IMR-90 (cell line): ENCODE data around the gene LRRC8E. TPM values are rescaled to one million over a fixed set of nuclear protein-coding genes. Genes with fewer than 3 reads are reported as not detected.

Experiments used
- ATAC-seq: fragments of 200-7000 bp; cut with Tn5 transposase; 2 replicates; pipeline ENCODE4 v1.9.1; 2020; ENCODE audit warnings: low read depth, mild to moderate bottlenecking, moderate library complexity
- BruUV-seq: library from RNA; stranded (reverse); fragments of 400-500 nt; replicated peaks from 2 replicates; lab custom pipeline; 2021; lab: Mats Ljungman, UMichigan
- CTCF ChIA-PET: fragments of 300-600 bp; formaldehyde crosslinking; extraction: SDS; loops from one replicate; lab custom pipeline; 2021; ENCODE audit warnings: antibody characterized with exemption; lab: Yijun Ruan, JAX
- POLR2A ChIA-PET: fragments of 300-600 bp; sonication (Branson Sonifier 250); formaldehyde crosslinking; loops from one replicate; lab custom pipeline; 2022; ENCODE audit warnings: antibody characterized with exemption; ENCODE audit not compliant: unreplicated experiment; lab: Charles Lee
- DNase-seq: peaks from one replicate; pipeline ENCODE4 v3.0.0; 2013
- H2AFZ ChIP-seq: replicated peaks from 2 replicates; pipeline ENCODE3; 2013; ENCODE audit warnings: low read length, mild to moderate bottlenecking; ENCODE audit not compliant: poor library complexity
- H2AK5ac ChIP-seq: 2 replicates; pipeline ENCODE4 v1.6.1; 2013; ENCODE audit warnings: low read depth, low read length, inconsistent platforms
- H2AK9ac ChIP-seq: replicated peaks from 2 replicates; pipeline ENCODE3; 2013; ENCODE audit warnings: mild to moderate bottlenecking, low read depth, low read length, moderate library complexity; ENCODE audit not compliant: poor library complexity
- H2BK120ac ChIP-seq: 2 replicates; pipeline ENCODE4 v1.6.1; 2013; ENCODE audit warnings: low read depth, low read length, inconsistent platforms
- H2BK15ac ChIP-seq: 3 replicates; pipeline ENCODE4 v1.6.1; 2013; ENCODE audit warnings: low read depth, low read length, inconsistent platforms
- H2BK20ac ChIP-seq: 2 replicates; pipeline ENCODE4 v1.6.1; 2013; ENCODE audit warnings: low read depth, mild to moderate bottlenecking, inconsistent platforms, low read length, moderate library complexity
- H2BK5ac ChIP-seq: 2 replicates; pipeline ENCODE4 v1.6.1; 2013; ENCODE audit warnings: mild to moderate bottlenecking, low read depth, low read length, inconsistent platforms; ENCODE audit not compliant: poor library complexity, severe bottlenecking
- H3K14ac ChIP-seq: replicated peaks from 2 replicates; pipeline ENCODE4 v1.6.1; 2013; ENCODE audit warnings: low read depth, low read length, inconsistent platforms
- H3K18ac ChIP-seq: 2 replicates; pipeline ENCODE4 v1.6.1; 2013; ENCODE audit warnings: low read depth, low read length, control low read depth
- H3K23ac ChIP-seq: 2 replicates; pipeline ENCODE4 v1.6.1; 2013; ENCODE audit warnings: low read depth, low read length, inconsistent platforms
- H3K27ac ChIP-seq: 2 replicates; pipeline ENCODE4 v1.5.1; 2013; ENCODE audit warnings: mild to moderate bottlenecking, control low read depth, low read length; ENCODE audit not compliant: insufficient read depth
- H3K27me3 ChIP-seq: 2 replicates; pipeline ENCODE4 v1.6.1; 2013; ENCODE audit warnings: low read length; ENCODE audit not compliant: control insufficient read depth, insufficient read depth
- H3K36me3 ChIP-seq: 2 replicates; pipeline ENCODE4 v1.6.1; 2013; ENCODE audit warnings: low read length, mixed read lengths; ENCODE audit not compliant: control insufficient read depth, insufficient read depth
- H3K4ac ChIP-seq: 2 replicates; pipeline ENCODE4 v1.6.1; 2013; ENCODE audit warnings: low read depth, low read length, inconsistent platforms
- H3K4me1 ChIP-seq: 2 replicates; pipeline ENCODE4 v1.6.1; 2013; ENCODE audit warnings: low read length, mixed read lengths; ENCODE audit not compliant: control insufficient read depth, insufficient read depth
- H3K4me2 ChIP-seq: 2 replicates; pipeline ENCODE4 v1.6.1; 2013; ENCODE audit warnings: low read depth, mild to moderate bottlenecking, control low read depth, low read length, moderate library complexity
- H3K4me3 ChIP-seq: 2 replicates; pipeline ENCODE4 v1.5.1; 2013; ENCODE audit warnings: low read depth, mild to moderate bottlenecking, control low read depth, low read length, moderate library complexity; ENCODE audit not compliant: insufficient read depth
- H3K56ac ChIP-seq: 2 replicates; pipeline ENCODE4 v1.6.1; 2013; ENCODE audit warnings: low read length, inconsistent platforms; ENCODE audit not compliant: insufficient read depth; ENCODE audit errors: extremely low read depth
- H3K79me1 ChIP-seq, 2 experiments: 2 replicates each; pipeline ENCODE4 v1.6.1; 2013; ENCODE audit warnings: low read length in 2 of 2, inconsistent platforms in 1 of 2, low read depth in 1 of 2
- H3K9ac ChIP-seq: 2 replicates; pipeline ENCODE4 v1.6.1; 2013; ENCODE audit warnings: low read depth, low read length, control low read depth
- H3K9me1 ChIP-seq: 2 replicates; pipeline ENCODE4 v1.6.1; 2013; ENCODE audit warnings: low read length, inconsistent platforms; ENCODE audit not compliant: insufficient read depth
- H3K9me3 ChIP-seq: 2 replicates; pipeline ENCODE4 v1.6.1; 2013; ENCODE audit warnings: low read length; ENCODE audit not compliant: control insufficient read depth, insufficient read depth
- H4K20me1 ChIP-seq: 2 replicates; pipeline ENCODE4 v1.6.1; 2013; ENCODE audit warnings: low read length, inconsistent platforms; ENCODE audit not compliant: insufficient read depth
- H4K5ac ChIP-seq: 2 replicates; pipeline ENCODE4 v1.6.1; 2013; ENCODE audit warnings: mild to moderate bottlenecking, low read depth, low read length, control low read depth
- H4K8ac ChIP-seq, 2 experiments: 2 replicates each; pipeline ENCODE4 v1.6.1; 2013; ENCODE audit warnings: low read depth in 2 of 2, low read length in 2 of 2, control low read depth in 1 of 2, inconsistent platforms in 1 of 2
- H4K91ac ChIP-seq: 2 replicates; pipeline ENCODE4 v1.6.1; 2013; ENCODE audit warnings: low read depth, low read length, inconsistent platforms; ENCODE audit not compliant: insufficient read depth
- BHLHE40 ChIP-seq: fragments of 150-350 bp; IDR thresholded peaks from 2 replicates; pipeline ENCODE4 v1.6.1; 2016; ENCODE audit warnings: mild to moderate bottlenecking, low read depth, low read length
- CEBPB ChIP-seq: IDR thresholded peaks from 2 replicates; pipeline ENCODE4 v1.6.1; 2012; ENCODE audit warnings: low read depth, low read length, improper control_type of control experiment
- CHD1 ChIP-seq: IDR thresholded peaks from 2 replicates; pipeline ENCODE4 v1.6.1; 2012; ENCODE audit warnings: low read depth, low read length, improper control_type of control experiment
- MAFK ChIP-seq: IDR thresholded peaks from 2 replicates; pipeline ENCODE4 v1.6.1; 2012; ENCODE audit warnings: low read depth, low read length, improper control_type of control experiment
- RAD21 ChIP-seq: IDR thresholded peaks from 2 replicates; pipeline ENCODE4 v1.6.1; 2012; ENCODE audit warnings: low read length, improper control_type of control experiment
- RCOR1 ChIP-seq: IDR thresholded peaks from 2 replicates; pipeline ENCODE4 v1.6.1; 2012; ENCODE audit warnings: mild to moderate bottlenecking, low read length, improper control_type of control experiment; ENCODE audit not compliant: insufficient replicate concordance
- RFX5 ChIP-seq: IDR thresholded peaks from 2 replicates; pipeline ENCODE4 v1.8.0; 2012; ENCODE audit warnings: low read depth, mild to moderate bottlenecking, low read length, moderate library complexity
- WGBS, 2 experiments: methylation state at CpG; one replicate each; pipeline versions ENCODE4 v1.1.5 to v1.1.7; 2013; ENCODE audit warnings: missing lambda C conversion rate in 2 of 2; ENCODE audit not compliant: insufficient read length in 1 of 2; ENCODE audit errors: extremely low coverage in 2 of 2; 5-methylcytosine and 5-hydroxymethylcytosine counted together
- dilution Hi-C: fragments of 300-500 bp; cut with HindIII; formaldehyde crosslinking; loops from one replicate; pipeline ENCODE4 v1.14.3; 2018; ENCODE audit warnings: low sequenced_read_pairs; ENCODE audit not compliant: unreplicated experiment
- in situ Hi-C: fragments of 300-500 bp; cut with MboI; formaldehyde crosslinking; loops from 3 replicates; pipeline ENCODE4 v1.14.3; 2019; ENCODE audit warnings: low sequenced_read_pairs, inconsistent platforms, mixed read lengths
- intact Hi-C: fragments of 100-400 bp; cut with micrococcal nuclease; formaldehyde crosslinking; loops from 2 replicates; pipeline ENCODE4 v1.10.0; 2022
- polyA plus RNA-seq, 3 experiments: library from polyadenylated mRNA; depleted of rRNA; stranded (reverse); fragments of >200 nt; gene quantifications; 2 replicates each; pipeline ENCODE4 v1.2.3, GENCODE V29; 2012; ENCODE audit warnings: low replicate concordance in 1 of 3
- total RNA-seq: library from RNA; depleted of rRNA; stranded (reverse); fragments of >200 nt; gene quantifications from 2 replicates; pipeline ENCODE4 v1.2.3, GENCODE V29; 2012
- TF ChIP-seq, protein P1 (sequence below): conservative IDR thresholded peaks from 2 replicates; pipeline ENCODE4 v1.5.1; 2012; ENCODE audit warnings: mild to moderate bottlenecking, low read depth, low read length, improper control_type of control experiment
- TF ChIP-seq, protein P2 (sequence below): fragments of 150-350 bp; IDR thresholded peaks from 2 replicates; pipeline ENCODE4 v1.6.1; 2016; ENCODE audit warnings: low read depth, mild to moderate bottlenecking, low read length, moderate library complexity, borderline replicate concordance

Gene LRRC8E
- total and polyA plus RNA-seq, 2 of the 4 experiments (the other 2 are of a cell fraction) = 6.4 to 7.2 TPM

DNA sequence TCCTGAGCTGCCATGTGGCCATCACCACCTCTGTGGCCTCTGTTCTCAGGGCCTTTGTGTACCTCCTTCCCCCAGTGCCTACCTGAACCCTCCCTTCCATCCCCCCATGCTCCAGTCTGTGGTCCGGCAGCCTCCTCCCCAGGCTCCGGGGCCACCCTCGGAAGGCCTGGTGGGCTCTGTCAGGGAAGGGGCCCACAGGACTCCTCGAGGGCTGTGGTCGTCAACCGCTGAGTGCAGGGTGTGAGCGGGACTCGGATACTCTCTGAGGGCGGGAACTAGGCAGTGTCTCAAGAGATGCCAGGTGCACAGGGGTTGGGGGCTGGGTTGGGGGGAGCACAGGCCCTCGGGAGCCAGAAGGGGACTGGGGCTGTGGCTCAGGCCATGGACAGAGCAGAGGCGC is 19.2 kb downstream of the LRRC8E start:
- Histone ChIP-seq H3K9me1 (peaks cover 7% of the 10 kb centered on the region), H3K27ac (no peak overlapping the region), H3K27me3 (no peaks in the 10 kb centered on the region), H4K20me1 (peaks cover 50% of the 10 kb centered on the region), H3K9me3 (no peaks in the 10 kb centered on the region), H3K4me2 (no peak overlapping the region), H3K4me3 (no peak overlapping the region), H4K91ac (no peak overlapping the region), H3K14ac (no peak overlapping the region), H2BK5ac (no peak overlapping the region), H3K56ac (no peak overlapping the region), H3K23ac (no peak overlapping the region), H4K8ac (no peak overlapping the region), H3K79me1 (peaks cover 12 to 46% of the 10 kb centered on the region in 2 experiments; a peak in 3 of 4 replicates), H4K5ac (no peak overlapping the region), H2AK5ac (no peak overlapping the region), H2BK20ac (no peak overlapping the region), H3K4me1 (peaks cover 9% of the 10 kb centered on the region), H2BK120ac (no peak overlapping the region), H3K9ac (no peak overlapping the region), H3K18ac (no peak overlapping the region), H3K36me3 (peaks cover 31% of the 10 kb centered on the region), H2AFZ (no peak overlapping the region), H2BK15ac (no peak overlapping the region), H3K4ac (no peak overlapping the region), H2AK9ac (no peak overlapping the region)
- TF ChIP-seq RFX5 = no peak
- no peak for TF ChIP-seq RAD21
- TF ChIP-seq, protein P1, sequence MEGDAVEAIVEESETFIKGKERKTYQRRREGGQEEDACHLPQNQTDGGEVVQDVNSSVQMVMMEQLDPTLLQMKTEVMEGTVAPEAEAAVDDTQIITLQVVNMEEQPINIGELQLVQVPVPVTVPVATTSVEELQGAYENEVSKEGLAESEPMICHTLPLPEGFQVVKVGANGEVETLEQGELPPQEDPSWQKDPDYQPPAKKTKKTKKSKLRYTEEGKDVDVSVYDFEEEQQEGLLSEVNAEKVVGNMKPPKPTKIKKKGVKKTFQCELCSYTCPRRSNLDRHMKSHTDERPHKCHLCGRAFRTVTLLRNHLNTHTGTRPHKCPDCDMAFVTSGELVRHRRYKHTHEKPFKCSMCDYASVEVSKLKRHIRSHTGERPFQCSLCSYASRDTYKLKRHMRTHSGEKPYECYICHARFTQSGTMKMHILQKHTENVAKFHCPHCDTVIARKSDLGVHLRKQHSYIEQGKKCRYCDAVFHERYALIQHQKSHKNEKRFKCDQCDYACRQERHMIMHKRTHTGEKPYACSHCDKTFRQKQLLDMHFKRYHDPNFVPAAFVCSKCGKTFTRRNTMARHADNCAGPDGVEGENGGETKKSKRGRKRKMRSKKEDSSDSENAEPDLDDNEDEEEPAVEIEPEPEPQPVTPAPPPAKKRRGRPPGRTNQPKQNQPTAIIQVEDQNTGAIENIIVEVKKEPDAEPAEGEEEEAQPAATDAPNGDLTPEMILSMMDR = no peak
- no peak for TF ChIP-seq BHLHE40
- no peak for TF ChIP-seq RCOR1
- no peak for TF ChIP-seq CHD1
- TF ChIP-seq MAFK = no peak
- TF ChIP-seq, protein P2, sequence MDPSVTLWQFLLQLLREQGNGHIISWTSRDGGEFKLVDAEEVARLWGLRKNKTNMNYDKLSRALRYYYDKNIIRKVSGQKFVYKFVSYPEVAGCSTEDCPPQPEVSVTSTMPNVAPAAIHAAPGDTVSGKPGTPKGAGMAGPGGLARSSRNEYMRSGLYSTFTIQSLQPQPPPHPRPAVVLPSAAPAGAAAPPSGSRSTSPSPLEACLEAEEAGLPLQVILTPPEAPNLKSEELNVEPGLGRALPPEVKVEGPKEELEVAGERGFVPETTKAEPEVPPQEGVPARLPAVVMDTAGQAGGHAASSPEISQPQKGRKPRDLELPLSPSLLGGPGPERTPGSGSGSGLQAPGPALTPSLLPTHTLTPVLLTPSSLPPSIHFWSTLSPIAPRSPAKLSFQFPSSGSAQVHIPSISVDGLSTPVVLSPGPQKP = no peak
- TF ChIP-seq CEBPB = no peak
- ATAC-seq (no peak), DNase-seq (no peak)
- intact Hi-C loops (no loop called here), dilution Hi-C loops (no loop called here), in situ Hi-C loops (no loop called here)
- BruUV-seq = no TSS peak
- WGBS, 2 experiments = no CpG with 5 or more reads among the region's 11 CpGs
- CTCF ChIA-PET = no interaction called here
- POLR2A ChIA-PET = no interaction called here
